ENCODE data around the gene SND1. TPM values are rescaled to one million over a fixed set of nuclear protein-coding genes. Genes with fewer than 3 reads are reported as not detected.

The SND1 gene
- total and polyA plus RNA-seq, 12 donors, result 58.9 to 266 (median 132) TPM

DNA sequence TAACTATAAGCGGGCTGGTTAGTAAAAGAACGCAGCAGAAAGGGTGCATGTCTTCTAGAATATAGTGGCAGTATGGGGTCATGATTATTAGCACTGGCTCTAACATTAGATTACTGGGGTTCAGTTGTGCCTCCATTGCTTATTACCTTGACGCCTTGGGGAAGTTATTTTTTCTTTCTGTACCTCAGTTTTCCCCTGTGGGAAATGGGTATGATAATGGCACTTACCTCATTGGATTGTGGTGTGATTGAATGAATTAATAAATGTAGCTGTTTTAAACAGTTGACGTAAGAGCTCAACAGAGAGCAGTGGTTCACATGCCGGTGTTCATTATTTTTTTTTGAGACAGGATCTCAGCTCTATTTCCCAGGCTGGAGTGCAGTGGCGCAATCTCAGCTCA is 262.7 kb downstream of the SND1 start:
- WGBS, 4 donors, result 95 to 98% (median 97%) methylated on average over 6 of the region's 6 CpGs
- H3K36me3 ChIP-seq (replicated peaks in 1 of 2), result no peaks in the 10 kb centered on the region
- no peaks in the 10 kb centered on the region for H3K27me3 ChIP-seq
- DNase-seq, result no peak
- intact Hi-C loops (cut with DNase I), result no loop called here
- no peak overlapping the region for H3K4me3 ChIP-seq
- TF ChIP-seq CTCF (IDR thresholded peaks at IDR 0.05) (no peak), POLR2A (IDR thresholded peaks at IDR 0.05) (no peak)
- no peak overlapping the region for H3K27ac ChIP-seq
- peaks cover 4 to 10% of the 10 kb centered on the region in 2 donors for H3K4me1 ChIP-seq (replicated peaks in 1 of 2)
- H3K9me3 ChIP-seq (replicated peaks in 1 of 3), result no peaks in the 10 kb centered on the region

GRCh38 chr7:127916735-127917134 is 264.7 kb downstream of the SND1 start:
- H3K4me3 ChIP-seq, result no peak overlapping the region
- no peak overlapping the region for H3K27ac ChIP-seq
- H3K4me1 ChIP-seq (replicated peaks in 1 of 2), result peaks cover 4 to 13% of the 10 kb centered on the region in 2 donors
- WGBS, 4 donors, result 89 to 97% (median 95%) methylated on average over 3 of the region's 3 CpGs
- no peaks in the 10 kb centered on the region for H3K27me3 ChIP-seq
- intact Hi-C loops (cut with DNase I), result no loop called here
- no peaks in the 10 kb centered on the region for H3K36me3 ChIP-seq (replicated peaks in 1 of 2)
- TF ChIP-seq CTCF (IDR thresholded peaks at IDR 0.05), result no peak
- no peak for TF ChIP-seq POLR2A (IDR thresholded peaks at IDR 0.05)
- no peaks in the 10 kb centered on the region for H3K9me3 ChIP-seq (replicated peaks in 1 of 3)
- DNase-seq, result no peak

GRCh38 chr7:127918130-127918529 is 266.1 kb downstream of the SND1 start:
- WGBS, 4 donors, result 75 to 87% (median 82%) methylated on average over 8 of the region's 8 CpGs
- TF ChIP-seq POLR2A (IDR thresholded peaks at IDR 0.05) (no peak), CTCF (IDR thresholded peaks at IDR 0.05) (no peak)
- Histone ChIP-seq H3K36me3 (replicated peaks in 1 of 2) (no peaks in the 10 kb centered on the region), H3K4me1 (replicated peaks in 1 of 2) (peaks cover 0 to 10% of the 10 kb centered on the region in 2 donors), H3K4me3 (no peak overlapping the region), H3K27ac (no peak overlapping the region), H3K9me3 (replicated peaks in 1 of 3) (no peaks in the 10 kb centered on the region), H3K27me3 (no peaks in the 10 kb centered on the region)
- DNase-seq, result no peak
- intact Hi-C loops (cut with DNase I), result no loop called here

DNA sequence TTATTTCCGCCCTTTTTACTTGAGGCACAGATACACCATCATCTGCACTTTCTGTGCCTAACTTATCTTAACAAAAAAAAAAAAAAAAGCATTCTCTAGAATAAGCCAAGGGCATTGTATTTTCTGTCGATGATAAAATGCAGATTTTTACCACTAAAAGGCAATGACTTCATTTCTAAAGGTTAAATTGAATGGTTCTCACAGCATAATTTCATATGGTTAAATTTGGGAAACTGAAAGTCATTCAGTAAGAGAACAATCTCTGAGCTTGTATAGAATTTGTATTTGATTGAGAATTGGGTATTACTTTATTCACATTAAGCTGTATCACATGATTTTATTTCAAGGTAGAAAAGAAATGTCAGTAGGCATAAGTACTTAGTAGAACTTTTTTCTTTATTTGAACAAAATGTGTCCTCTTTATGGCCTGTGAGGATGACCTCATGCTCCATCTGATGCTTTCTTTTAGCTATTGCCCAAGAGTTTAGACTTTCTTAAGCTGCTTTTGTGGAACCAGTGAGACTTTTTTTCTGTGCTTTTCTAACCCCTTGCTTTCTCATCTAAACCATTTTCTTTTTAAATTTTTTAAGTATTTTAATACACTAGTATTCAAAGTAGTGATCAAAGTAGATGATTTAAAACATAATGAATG is 268.9 kb downstream of the SND1 start:
- DNase-seq, result no peak
- WGBS, 4 donors, result 63 to 71% (median 68%) methylated on average over 2 of the region's 2 CpGs
- Histone ChIP-seq H3K27ac (no peak overlapping the region), H3K4me3 (no peak overlapping the region), H3K36me3 (replicated peaks in 1 of 2) (no peaks in the 10 kb centered on the region), H3K4me1 (replicated peaks in 1 of 2) (peaks cover 0 to 10% of the 10 kb centered on the region in 2 donors), H3K27me3 (no peaks in the 10 kb centered on the region), H3K9me3 (replicated peaks in 1 of 3) (no peaks in the 10 kb centered on the region)
- intact Hi-C loops (cut with DNase I), result no loop called here
- TF ChIP-seq CTCF (IDR thresholded peaks at IDR 0.05), result no peak
- no peak for TF ChIP-seq POLR2A (IDR thresholded peaks at IDR 0.05)
